RWPE1 (cell line): ENCODE data around the gene USP47.
A peak's percentile ranks its signal among the peaks of the same experiment; 100 is the strongest.

Experiments used
- CTCF ChIA-PET: fragments of 350-600 bp; sonication (Branson Sonifier 250); formaldehyde crosslinking; extraction: SDS; loops from one replicate; lab custom pipeline; 2021; lab: Yijun Ruan, JAX
- POLR2A ChIA-PET: fragments of 400-600 bp; formaldehyde crosslinking; extraction: SDS; loops from one replicate; lab custom pipeline; 2020; ENCODE audit warnings: antibody characterized with exemption; ENCODE audit not compliant: low non-redundant PET; lab: Yijun Ruan, JAX
- DNase-seq: peaks from one replicate; pipeline ENCODE4 v3.0.0; 2012; ENCODE audit warnings: low spot score
- H3K27ac ChIP-seq: fragments of 450-650 bp; 2 replicates; pipeline ENCODE4 v1.5.1; 2017
- CTCF ChIP-seq: fragments of 450-650 bp; conservative IDR thresholded peaks from 2 replicates; pipeline ENCODE4 v1.5.1; 2017; ENCODE audit warnings: low read depth, mild to moderate bottlenecking

USP47 gene

GRCh38 chr11:11971906-11972547 is 130.3 kb downstream of the USP47 start:
- DNase-seq: no peak
- TF ChIP-seq CTCF: no peak
- ChIA-PET CTCF (interaction anchor here (1.4 kb wide), 1 partner anchor 72 kb away, joined by 4 read pairs; no protein-coding TSS in a partner anchor), POLR2A (no interaction called here)
- peak overlapping the region; percentile 46 for H3K27ac ChIP-seq

GRCh38 chr11:11972730-11973341 is 131.1 kb downstream of the USP47 start:
- DNase-seq: no peak
- TF ChIP-seq CTCF: no peak
- ChIA-PET CTCF (interaction anchor here (1.4 kb wide), 1 partner anchor 71 kb away, joined by 4 read pairs; no protein-coding TSS in a partner anchor), POLR2A (no interaction called here)
- H3K27ac ChIP-seq: peak overlapping the region; percentile 46

- peak overlapping the region; percentile 46 for H3K27ac ChIP-seq
- TF ChIP-seq CTCF: no peak
- POLR2A ChIA-PET: no interaction called here
- CTCF ChIA-PET: no interaction called here
- no peak for DNase-seq
Observed at GRCh38 chr11:11973361-11973800, 131.6 kb downstream of the USP47 start.

GRCh38 chr11:11973866-11974265 is 132.1 kb downstream of the USP47 start:
- peak overlapping the region; percentile 46 for H3K27ac ChIP-seq
- ChIA-PET CTCF (interaction anchor here (1.1 kb wide), 1 partner anchor 8 kb away, joined by 4 read pairs; no protein-coding TSS in a partner anchor), POLR2A (no interaction called here)
- DNase-seq: no peak
- no peak for TF ChIP-seq CTCF

- TF ChIP-seq CTCF: no peak
- CTCF ChIA-PET: interaction anchor here (0.7 to 1.1 kb wide), 2 partner anchors 9 to 308 kb away, joined by 4 to 6 read pairs; no protein-coding TSS in a partner anchor
- POLR2A ChIA-PET: no interaction called here
- H3K27ac ChIP-seq: peak overlapping the region; percentile 99
- no peak for DNase-seq
Observed at GRCh38 chr11:11975201-11976092, 133.7 kb downstream of the USP47 start.
